NOMO-1 (cell line): Measurements from ENCODE around the gene DCUN1D3.

ENCODE experiments used
- DNase-seq, 2 experiments: peaks; one replicate each; lab custom pipeline; 2025; ENCODE audit not compliant: unreplicated experiment in 2 of 2; lab: John Stamatoyannopoulos, UW

DCUN1D3 gene

GRCh38 chr16:20894388-20894787 lies 5.8 kb downstream of the DCUN1D3 start:
- no peak for DNase-seq

GRCh38 chr16:20889625-20890275 lies 10.4 kb downstream of the DCUN1D3 start:
- DNase-seq = no peak

- no peak for DNase-seq
These were observed 13.0 kb downstream of the DCUN1D3 start for GRCh38 chr16:20887207-20887606.

GRCh38 chr16:20886320-20886719 lies 13.8 kb downstream of the DCUN1D3 start:
- no peak for DNase-seq

GRCh38 chr16:20884240-20884556 lies 16.0 kb downstream of the DCUN1D3 start:
- no peak for DNase-seq

DNA sequence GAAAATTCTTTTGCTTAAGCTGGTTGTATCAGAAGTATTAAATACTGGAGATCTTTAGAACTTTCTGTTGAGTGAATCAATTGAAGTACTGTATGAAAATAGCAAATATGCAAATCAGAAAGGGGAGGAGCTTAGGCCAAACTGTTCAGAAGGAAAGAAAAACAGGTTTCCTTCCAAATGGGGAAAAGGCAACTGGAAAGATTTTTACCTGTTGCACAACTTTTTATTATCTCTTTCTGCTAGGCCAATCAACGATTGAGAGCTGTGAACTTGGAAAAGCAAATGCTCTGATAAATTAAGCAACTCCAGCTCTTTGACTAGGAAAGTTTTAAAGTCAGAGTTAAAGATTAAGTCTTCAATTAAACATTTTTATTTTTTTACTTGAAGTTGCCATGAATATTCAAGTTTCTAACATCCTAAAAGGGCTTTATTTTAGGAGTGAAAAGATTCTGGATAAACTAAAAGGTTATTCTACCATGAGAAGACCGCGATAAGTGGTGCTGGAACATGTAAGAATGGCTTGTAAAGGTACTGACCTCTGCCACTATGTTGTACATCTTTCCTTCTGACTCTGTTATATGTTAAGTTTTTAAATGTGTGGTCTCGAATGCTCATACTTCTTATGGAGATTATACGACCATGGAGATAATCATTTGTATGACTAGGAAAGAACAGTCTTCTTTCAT lies 16.5 kb downstream of the DCUN1D3 start:
- no peak for DNase-seq

DNA sequence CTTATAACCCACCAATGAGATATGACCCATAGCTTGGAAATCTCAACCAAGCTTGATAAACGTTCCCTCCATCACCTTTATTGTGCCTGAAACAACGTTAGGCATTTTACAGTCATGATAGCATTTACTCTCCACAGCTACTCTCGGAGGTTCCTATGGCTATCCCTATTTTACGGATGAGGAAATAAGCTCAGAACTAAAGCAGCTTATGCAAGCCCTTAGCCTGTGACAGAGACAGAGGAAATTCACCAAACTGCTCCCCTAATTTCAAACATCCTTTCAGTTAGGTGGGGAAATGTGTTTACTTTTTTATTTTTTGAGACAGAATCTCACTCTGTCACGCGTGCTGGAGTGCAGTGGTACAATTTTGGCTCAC lies 18.7 kb downstream of the DCUN1D3 start:
- peak in 1 of 2 experiments; percentile 26 for DNase-seq

DNA sequence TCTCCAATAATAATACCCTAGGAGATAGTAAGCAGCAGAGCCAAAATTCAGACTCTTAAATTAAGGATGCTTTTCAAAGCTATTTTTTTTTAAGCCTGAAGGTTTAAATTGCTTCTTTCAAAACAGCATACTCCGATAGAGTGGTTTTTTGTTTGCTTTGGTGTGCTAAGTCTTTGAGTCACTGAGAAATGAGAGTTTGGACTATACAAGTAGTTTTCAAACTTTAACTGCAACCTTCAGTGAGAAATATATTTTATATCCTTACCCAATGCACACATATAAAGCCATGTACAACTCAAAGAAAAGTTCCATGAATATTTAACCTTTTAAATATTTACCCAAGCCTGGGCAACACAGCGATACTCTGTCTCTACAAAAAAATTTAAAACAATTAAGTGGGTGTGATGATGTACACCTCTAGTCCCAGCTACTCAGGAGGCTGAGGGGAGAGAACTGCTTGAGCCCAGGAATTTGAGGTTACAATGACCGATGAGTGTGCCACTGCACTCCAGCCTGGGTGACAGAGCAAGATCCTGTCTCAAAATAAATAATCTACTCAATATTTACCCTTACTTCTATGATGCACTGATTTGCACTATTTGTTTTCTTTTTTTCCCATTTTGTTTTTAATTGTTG lies 19.2 kb downstream of the DCUN1D3 start:
- no peak for DNase-seq

- DNase-seq = peak in 1 of 2 experiments; percentile 30
These were observed 20.8 kb downstream of the DCUN1D3 start for GRCh38 chr16:20879175-20880040.

DNA sequence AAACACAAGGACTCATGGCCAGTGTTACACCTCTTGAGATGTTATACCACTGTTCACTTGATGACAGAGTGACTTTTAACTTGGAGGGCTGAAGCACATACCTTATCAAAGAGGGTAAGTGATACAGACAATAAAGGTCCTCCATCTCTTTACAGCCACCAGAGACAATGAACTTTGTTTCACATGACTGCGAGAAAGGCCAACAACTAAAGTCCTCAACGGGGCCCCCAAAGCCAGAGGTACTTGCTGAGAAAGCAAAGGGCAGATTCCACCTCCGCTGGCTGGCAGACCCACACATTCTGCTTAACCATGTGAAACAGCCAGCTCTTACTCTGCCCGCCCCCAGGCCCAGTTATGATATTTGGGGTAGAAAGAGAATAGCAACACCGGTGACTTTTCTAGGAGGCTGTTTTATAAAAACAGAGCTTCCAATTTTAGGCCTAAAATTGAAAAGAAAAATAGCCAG lies 21.4 kb downstream of the DCUN1D3 start:
- DNase-seq = no peak

- no peak for DNase-seq
These were observed 24.9 kb downstream of the DCUN1D3 start for GRCh38 chr16:20875355-20875650.

- no peak for DNase-seq
These were observed 26.0 kb downstream of the DCUN1D3 start for GRCh38 chr16:20874088-20874581.

- no peak for DNase-seq
These were observed 26.8 kb downstream of the DCUN1D3 start for GRCh38 chr16:20873331-20873730.

DNA sequence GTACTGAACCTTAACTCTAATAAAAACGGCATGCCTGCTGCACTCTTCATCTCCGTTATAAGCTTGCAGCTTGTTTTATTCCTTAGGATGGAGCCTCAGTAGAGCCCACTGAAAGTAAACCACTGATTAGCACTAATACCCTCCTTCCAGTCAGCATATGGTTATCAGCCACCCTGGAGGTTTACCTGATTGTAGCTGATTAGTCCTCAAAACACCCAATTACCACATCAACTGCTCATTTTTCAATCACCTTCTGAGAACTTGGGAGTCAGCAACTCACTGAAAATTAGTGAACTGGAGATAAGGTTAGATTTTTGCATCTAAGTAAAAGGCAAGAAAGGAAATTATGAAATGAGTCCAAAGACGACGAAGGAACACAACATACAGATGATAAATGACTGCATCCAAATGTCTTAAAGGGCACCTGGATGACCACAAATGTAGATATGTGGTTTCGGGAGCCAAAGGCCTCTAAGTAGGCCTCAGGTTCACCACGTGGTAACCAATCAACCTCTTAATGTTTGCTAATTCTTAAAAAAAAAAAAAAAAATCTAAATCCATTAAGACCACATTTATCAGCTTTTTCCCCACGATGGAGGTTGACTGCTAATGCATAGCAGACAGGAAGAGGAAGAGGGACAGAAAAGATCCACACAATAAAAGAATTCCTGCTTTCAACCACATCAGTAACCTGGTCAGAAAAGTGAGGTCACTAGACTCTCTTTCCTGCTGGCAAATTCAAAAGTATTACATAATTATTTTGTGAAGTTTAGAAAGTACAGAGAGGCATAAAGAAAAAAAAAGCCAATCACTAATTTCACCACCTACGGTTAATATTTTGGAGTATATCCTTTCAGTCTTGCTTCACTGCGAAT lies 28.0 kb downstream of the DCUN1D3 start:
- no peak for DNase-seq

DNA sequence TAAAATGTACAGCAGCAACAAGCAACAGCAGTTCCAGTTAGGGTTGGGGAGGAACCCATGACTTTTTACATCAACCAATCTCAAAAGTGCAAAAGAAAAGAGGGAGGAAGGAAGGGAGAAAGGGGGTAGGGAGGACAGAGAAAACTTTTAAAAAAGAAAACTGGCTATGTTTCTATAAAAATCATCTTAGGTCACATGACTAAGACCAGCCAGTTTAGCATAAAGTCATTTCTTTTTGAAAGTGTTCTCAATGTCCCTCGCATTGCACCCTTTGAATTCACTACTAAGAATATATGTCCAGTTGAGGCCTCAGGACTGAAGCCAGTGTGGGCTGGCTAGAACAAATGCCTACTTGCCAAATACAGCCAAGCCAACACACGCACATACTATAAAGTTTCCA lies 28.9 kb downstream of the DCUN1D3 start:
- DNase-seq = no peak

DNA sequence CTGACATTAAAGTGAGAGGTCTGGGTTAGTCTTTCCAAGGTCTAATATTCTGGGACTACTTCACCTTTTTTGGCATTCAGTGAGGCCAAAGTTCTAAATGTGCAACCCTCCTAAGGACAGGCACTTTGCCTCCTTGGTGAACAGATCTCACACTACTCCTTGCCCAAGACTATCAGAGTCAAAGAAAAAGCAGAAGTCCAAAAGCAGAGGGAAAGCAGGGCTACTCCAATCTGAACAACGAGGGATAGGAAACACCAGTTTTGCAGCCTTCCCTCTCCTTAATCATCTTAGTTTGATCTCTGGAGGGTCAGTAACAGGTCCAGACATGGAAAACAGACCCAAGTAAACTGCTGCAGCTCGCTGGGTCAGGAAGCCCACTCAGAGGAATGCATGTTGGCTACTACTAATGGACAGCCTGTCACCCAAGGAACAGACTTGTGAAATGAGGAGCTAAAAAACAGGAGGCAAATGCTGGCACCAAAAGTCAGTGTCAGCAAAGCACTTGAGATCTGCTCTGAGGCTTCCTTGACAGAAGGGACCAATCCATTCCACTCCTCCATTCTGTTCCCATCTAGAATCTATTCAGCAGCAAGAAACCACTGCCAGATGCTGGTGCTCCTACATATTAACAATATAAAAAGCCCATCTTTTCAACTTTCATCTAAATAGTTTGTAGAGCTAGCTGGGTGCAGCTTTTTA lies 29.9 kb downstream of the DCUN1D3 start:
- DNase-seq = peak in 1 of 2 experiments; percentile 45

- no peak for DNase-seq
These were observed 31.3 kb downstream of the DCUN1D3 start for GRCh38 chr16:20868890-20869289.

DNA sequence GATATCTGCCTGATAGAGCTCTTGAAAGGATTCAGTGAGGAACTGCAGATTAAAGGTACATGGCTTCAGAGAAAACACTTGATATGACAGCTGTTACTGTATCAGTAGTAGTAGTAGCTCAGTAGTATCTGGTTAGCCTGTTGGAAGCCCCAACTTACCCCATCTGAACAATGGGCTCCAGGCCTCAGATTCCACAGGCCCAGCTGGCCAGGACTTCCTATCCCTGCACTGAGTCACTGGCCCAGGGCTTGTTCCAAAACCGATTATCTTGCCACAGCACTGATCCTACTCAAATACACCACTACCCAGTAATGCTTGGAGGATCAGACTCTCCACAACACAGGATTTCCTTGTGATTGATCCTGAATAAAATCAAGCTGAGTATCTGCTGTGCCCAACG lies 32.6 kb downstream of the DCUN1D3 start:
- no peak for DNase-seq

DNA sequence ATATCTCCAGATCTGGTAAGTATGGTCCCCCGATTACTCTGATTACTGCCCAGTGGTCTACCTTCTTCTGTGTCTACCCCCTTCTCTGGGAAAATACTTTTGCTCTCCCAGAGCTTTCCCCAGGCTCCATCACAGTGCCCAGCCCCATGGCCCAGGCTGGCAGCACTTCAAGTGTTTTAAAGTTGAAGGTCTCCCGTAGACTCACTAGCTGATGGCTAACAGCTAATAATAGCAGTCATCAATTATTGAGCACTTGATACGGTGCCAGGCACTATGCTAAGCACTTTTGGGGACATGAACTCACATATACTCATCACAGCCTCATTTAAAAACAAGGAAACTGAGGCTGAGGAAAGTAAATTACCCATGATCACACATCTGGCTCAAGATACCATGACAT lies 33.4 kb downstream of the DCUN1D3 start:
- DNase-seq = no peak
